K562 (cell line): ENCODE data around the gene DAGLA. TPM values are rescaled to one million over a fixed set of nuclear protein-coding genes. Genes with fewer than 3 reads are reported as not detected.
A peak's percentile ranks its signal among the peaks of the same experiment; 100 is the strongest.

Experiments
- ATAC-seq: fragments of 200-7000 bp; cut with Tn5 transposase; 3 replicates; pipeline ENCODE4 v1.9.1; 2020; ENCODE audit warnings: moderate library complexity
- BruUV-seq: library from RNA; stranded (reverse); fragments of 400-500 nt; replicated peaks from 2 replicates; lab custom pipeline; 2021; lab: Mats Ljungman, UMichigan
- CTCF ChIA-PET: fragments of 300-600 bp; formaldehyde crosslinking; extraction: SDS; loops from one replicate; lab custom pipeline; 2021; ENCODE audit warnings: low intra/inter-chr PET ratio; lab: Yijun Ruan, JAX
- POLR2A ChIA-PET: fragments of 300-600, 350-650 bp; sonication (Branson Sonifier 250); formaldehyde crosslinking; extraction: SDS; loops from one replicate; lab custom pipeline; 2021; ENCODE audit warnings: antibody characterized with exemption, inconsistent platforms; lab: Yijun Ruan, JAX
- DNase-seq, 4 experiments: peaks; one replicate each; pipeline versions ENCODE4 v3.0.0 to v3.0.0-alpha.2; 2011 to 2018; ENCODE audit warnings: low spot score in 3 of 4, mixed read lengths in 3 of 4; ENCODE audit errors: extremely low read depth in 1 of 4
- FAIRE-seq: peaks from 2 replicates; lab custom pipeline; 2011; peaks lifted over from hg19 to GRCh38; lab: Jason Lieb, UNC
- H2AFZ ChIP-seq: 2 replicates; pipeline ENCODE4 v1.6.0; 2011; ENCODE audit warnings: low read depth, low read length, control low read depth, inconsistent platforms
- H3K27ac ChIP-seq: fragments of 200-600 bp; 3 replicates; pipeline ENCODE4 v1.8.0; 2011; ENCODE audit warnings: low read depth, mild to moderate bottlenecking, control low read depth, inconsistent platforms, low read length, moderate library complexity, mixed read lengths; ENCODE audit errors: extremely low read depth
- H3K27me3 ChIP-seq, 2 experiments: fragments of 300-600 bp in 1 of 2; 2 replicates in 1 of 2; 3 replicates in 1 of 2; pipeline versions ENCODE4 v1.6.0 to v1.8.0; 2011; ENCODE audit warnings: inconsistent platforms in 2 of 2, low read length in 2 of 2, mild to moderate bottlenecking in 1 of 2, mixed read lengths in 1 of 2, moderate library complexity in 1 of 2; ENCODE audit not compliant: control insufficient read depth in 2 of 2, insufficient read depth in 2 of 2
- H3K36me3 ChIP-seq: fragments of 300-600 bp; 3 replicates; pipeline ENCODE4 v1.8.0; 2011; ENCODE audit warnings: mild to moderate bottlenecking, low read length, inconsistent platforms; ENCODE audit not compliant: control insufficient read depth, insufficient read depth
- H3K4me1 ChIP-seq, 2 experiments: fragments of 200-600 bp in 1 of 2; replicated peaks in 1 of 2; 2 replicates in 1 of 2; 3 replicates in 1 of 2; pipeline versions ENCODE4 v1.5.1 to v1.8.0; 2011; ENCODE audit warnings: inconsistent platforms in 2 of 2, low read length in 2 of 2, mild to moderate bottlenecking in 1 of 2, mixed read lengths in 1 of 2, moderate library complexity in 1 of 2; ENCODE audit not compliant: control insufficient read depth in 2 of 2, insufficient read depth in 2 of 2
- H3K4me2 ChIP-seq: 2 replicates; pipeline ENCODE4 v1.6.1; 2011; ENCODE audit warnings: low read length, control low read depth, inconsistent platforms, mixed read lengths; ENCODE audit not compliant: insufficient read depth
- H3K4me3 ChIP-seq: fragments of 200-600 bp; sonication (generic), shearing (Covaris generic); 2 replicates; pipeline ENCODE4 v1.5.1; 2016; ENCODE audit warnings: control low read depth, inconsistent platforms
- H3K79me2 ChIP-seq: fragments of 200-600 bp; 3 replicates; pipeline ENCODE4 v1.8.0; 2011; ENCODE audit warnings: low read length, inconsistent platforms; ENCODE audit not compliant: control insufficient read depth, insufficient read depth
- H3K9ac ChIP-seq, 2 experiments: 2 replicates each; pipeline versions ENCODE4 v1.6.0 to v1.6.1; 2011; ENCODE audit warnings: low read depth in 2 of 2, low read length in 2 of 2, control low read depth in 1 of 2, inconsistent platforms in 1 of 2, mild to moderate bottlenecking in 1 of 2, mixed read lengths in 1 of 2; ENCODE audit not compliant: insufficient read depth in 1 of 2
- H3K9me1 ChIP-seq: one replicate; pipeline ENCODE4 v1.6.0; 2011; ENCODE audit warnings: inconsistent platforms, mild to moderate bottlenecking, low read length, moderate library complexity; ENCODE audit not compliant: control insufficient read depth, insufficient read depth
- H3K9me3 ChIP-seq: replicated peaks from 2 replicates; pipeline ENCODE4 v1.5.1; 2011; ENCODE audit warnings: low read depth, low read length, inconsistent platforms; ENCODE audit not compliant: control insufficient read depth, insufficient read depth
- H4K20me1 ChIP-seq: replicated peaks from 2 replicates; pipeline ENCODE4 v1.6.1; 2011; ENCODE audit warnings: low read length, inconsistent platforms, mixed read lengths; ENCODE audit not compliant: control insufficient read depth, insufficient read depth
- ATF1 ChIP-seq, 2 experiments: fragments of 450-650 bp in 1 of 2; IDR thresholded peaks; 2 replicates each; pipeline ENCODE4 v1.6.1; 2016; ENCODE audit warnings: missing compliant biosample characterization in 1 of 2, missing genetic modification characterization in 1 of 2
- CBFA2T3 ChIP-seq: fragments of 450-650 bp; IDR thresholded peaks from 2 replicates; pipeline ENCODE4 v1.6.1; 2017
- EHMT2 ChIP-seq: fragments of 450-650 bp; IDR thresholded peaks from 2 replicates; pipeline ENCODE4 v1.6.1; 2018; ENCODE audit warnings: antibody characterized with exemption
- GTF2E2 ChIP-seq: fragments of 200-800 bp; sonication (Bioruptor generic); IDR thresholded peaks from 2 replicates; pipeline ENCODE4 v1.6.1; 2016; ENCODE audit warnings: missing genetic modification characterization, missing compliant biosample characterization
- HOXB6 ChIP-seq: fragments of 250-450 bp; sonication (Bioruptor Pico); IDR thresholded peaks from 2 replicates; pipeline ENCODE4 v1.5.1; 2022; ENCODE audit warnings: mild to moderate bottlenecking, borderline replicate concordance
- IFI16 ChIP-seq: fragments of 250-450 bp; sonication (Bioruptor Pico); IDR thresholded peaks from 2 replicates; pipeline ENCODE4 v2.1.2; 2022; ENCODE audit warnings: mild to moderate bottlenecking, inconsistent platforms
- MXI1 ChIP-seq: IDR thresholded peaks from 2 replicates; pipeline ENCODE4 v1.6.1; 2011; ENCODE audit warnings: low read depth, mild to moderate bottlenecking, improper control_type of control experiment, low read length
- TCF3 ChIP-seq: sonication (generic); formaldehyde crosslinking; IDR thresholded peaks from 2 replicates; pipeline ENCODE4 v1.4.0; 2020; ENCODE audit warnings: mild to moderate bottlenecking, missing genetic modification reagents
- ZBTB33 ChIP-seq: sonication (generic); formaldehyde crosslinking; IDR thresholded peaks from 2 replicates; pipeline ENCODE4 v1.8.1; 2023; ENCODE audit warnings: mild to moderate bottlenecking, missing genetic modification reagents
- ZNF124 ChIP-seq: sonication (generic); formaldehyde crosslinking; IDR thresholded peaks from 2 replicates; pipeline ENCODE4 v1.8.1; 2022; ENCODE audit warnings: missing genetic modification reagents
- WGBS: fragments of 100-300 bp; shearing (Covaris generic); methylation state at CpG from one replicate; pipeline ENCODE4 v1.1.6; 2016; ENCODE audit warnings: low coverage, mixed read lengths; ENCODE audit not compliant: insufficient coverage; ENCODE audit errors: missing lambda C conversion rate; 5-methylcytosine and 5-hydroxymethylcytosine counted together
- in situ Hi-C: fragments of 300-500 bp; cut with MboI; formaldehyde crosslinking; loops from 4 replicates; pipeline ENCODE4 v1.15.0; 2018; ENCODE audit warnings: inconsistent platforms, mixed read lengths
- intact Hi-C: fragments of 100-400 bp; cut with micrococcal nuclease; formaldehyde crosslinking; loops from 2 replicates; pipeline ENCODE4 v1.14.2; 2022
- polyA plus RNA-seq, 8 experiments: library from polyadenylated mRNA; depleted of rRNA in 4 of 8; stranded (reverse) in 5 of 8; unstranded in 3 of 8; fragments of >200 nt; fragmentation: Nextera tagmentation in 2 of 8; fragmentation: Illumina TruSeq in 1 of 8; extraction: Ambion mirVana in 2 of 8; extraction: Trizol in 1 of 8; gene quantifications; 2 replicates each; pipeline versions ENCODE4 v1.2.1 to v1.2.3, GENCODE V29; 2011 to 2014; ENCODE audit warnings: inconsistent platforms in 1 of 8, missing spikeins in 1 of 8
- total RNA-seq, 7 experiments: library from RNA; depleted of rRNA in 6 of 7; stranded (reverse); fragments of >200 nt in 6 of 7; fragmentation: Illumina TruSeq in 2 of 7; extraction: Trizol in 2 of 7; gene quantifications; 2 replicates each; pipeline versions ENCODE4 v1.2.1 to v1.2.3, GENCODE V29; 2011 to 2021; ENCODE audit warnings: low replicate concordance in 1 of 7

Gene DAGLA
- total and polyA plus RNA-seq, 9 of the 15 experiments (the other 6 are each of a cell fraction or from before 2014, with no cell fraction given), result 0.03 to 0.16 (median 0.04) TPM; not detected in 4

DNA sequence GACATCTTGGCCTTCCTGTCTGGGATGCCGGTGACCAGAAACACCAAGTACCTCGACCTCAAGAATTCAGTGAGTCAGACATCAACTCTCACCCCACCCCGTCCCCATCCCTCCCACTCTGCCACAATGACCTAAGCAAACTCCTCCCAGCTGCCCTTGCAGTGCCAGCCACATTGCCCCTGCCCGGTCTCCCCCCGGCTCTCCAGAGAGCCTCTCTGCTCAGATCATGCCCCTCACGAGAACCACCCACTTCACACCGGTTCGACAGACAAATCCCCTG lies 48.7 kb downstream of the DAGLA start:
- no peak for DNase-seq
- TF ChIP-seq ZBTB33 (no peak), EHMT2 (no peak), GTF2E2 (tag) (no peak), HOXB6 (CRISPR knock-in tag) (no peak), ZNF124 (CRISPR knock-in tag) (no peak), TCF3 (CRISPR knock-in tag) (no peak), MXI1 (no peak), IFI16 (CRISPR knock-in tag) (no peak), ATF1 (CRISPR knock-in tag; IDR thresholded peaks at IDR 0.05) (no peak), ATF1 (tag; IDR thresholded peaks at IDR 0.05) (no peak), CBFA2T3 (no peak)
- H4K20me1 ChIP-seq, result peaks cover 10% of the 10 kb centered on the region
- no peak overlapping the region for H3K4me2 ChIP-seq
- H3K9ac ChIP-seq, result peak overlapping the region in 1 of 2 experiments; percentile 31; a peak in 2 of 4 replicates
- FAIRE-seq, result no peak
- no peaks in the 10 kb centered on the region for H3K36me3 ChIP-seq
- no peak overlapping the region for H3K4me3 ChIP-seq
- in situ Hi-C loops, result no loop called here
- no peaks in the 10 kb centered on the region for H3K9me3 ChIP-seq
- CTCF ChIA-PET, result no interaction called here
- no peaks in the 10 kb centered on the region for H3K79me2 ChIP-seq
- intact Hi-C loops, result no loop called here
- ATAC-seq, result no peak
- peaks cover 3 to 46% of the 10 kb centered on the region in 2 experiments; a peak in 4 of 5 replicates for H3K27me3 ChIP-seq
- 12% methylated on average over 8 of the region's 8 CpGs for WGBS
- no peak overlapping the region for H2AFZ ChIP-seq
- POLR2A ChIA-PET, result interaction anchor here (0.8 to 1.1 kb wide), 2 partner anchors 62 to 240 kb away, joined by 3 read pairs; no protein-coding TSS in a partner anchor
- no TSS peak for BruUV-seq
- H3K9me1 ChIP-seq, result no peaks in the 10 kb centered on the region
- peaks cover 0 to 29% of the 10 kb centered on the region in 2 experiments; a peak in 2 of 5 replicates for H3K4me1 ChIP-seq
- no peak overlapping the region for H3K27ac ChIP-seq
